ENCODE results near the gene PLCL2.

GRCh38 chr3:16841904-16842271, 42.9 kb upstream of the PLCL2 start:
- TF ChIP-seq, protein P1, sequence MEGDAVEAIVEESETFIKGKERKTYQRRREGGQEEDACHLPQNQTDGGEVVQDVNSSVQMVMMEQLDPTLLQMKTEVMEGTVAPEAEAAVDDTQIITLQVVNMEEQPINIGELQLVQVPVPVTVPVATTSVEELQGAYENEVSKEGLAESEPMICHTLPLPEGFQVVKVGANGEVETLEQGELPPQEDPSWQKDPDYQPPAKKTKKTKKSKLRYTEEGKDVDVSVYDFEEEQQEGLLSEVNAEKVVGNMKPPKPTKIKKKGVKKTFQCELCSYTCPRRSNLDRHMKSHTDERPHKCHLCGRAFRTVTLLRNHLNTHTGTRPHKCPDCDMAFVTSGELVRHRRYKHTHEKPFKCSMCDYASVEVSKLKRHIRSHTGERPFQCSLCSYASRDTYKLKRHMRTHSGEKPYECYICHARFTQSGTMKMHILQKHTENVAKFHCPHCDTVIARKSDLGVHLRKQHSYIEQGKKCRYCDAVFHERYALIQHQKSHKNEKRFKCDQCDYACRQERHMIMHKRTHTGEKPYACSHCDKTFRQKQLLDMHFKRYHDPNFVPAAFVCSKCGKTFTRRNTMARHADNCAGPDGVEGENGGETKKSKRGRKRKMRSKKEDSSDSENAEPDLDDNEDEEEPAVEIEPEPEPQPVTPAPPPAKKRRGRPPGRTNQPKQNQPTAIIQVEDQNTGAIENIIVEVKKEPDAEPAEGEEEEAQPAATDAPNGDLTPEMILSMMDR (conservative IDR thresholded peaks at IDR 0.05; ENCODE audit: low read depth, low read length): no peak
- no peak for TF ChIP-seq EZH2 (IDR thresholded peaks at IDR 0.05; ENCODE audit: borderline replicate concordance, low read depth, low read length, poor library complexity, severe bottlenecking)
